Activated T-cell treated with anti-CD3 and anti-CD28 coated beads, Interleukin-2, amount 50 U/mL, for 72 hours (primary cell): ENCODE measurements around the gene ATP5PD. TPM values are rescaled to one million over a fixed set of nuclear protein-coding genes. Genes with fewer than 3 reads are reported as not detected.
A peak's percentile ranks its signal among the peaks of the same experiment; 100 is the strongest.

Source experiments
- ATAC-seq, 2 donors: fragments of 150-1000 bp; cut with Tn5 transposase; replicated peaks in 1 of 2; 2 replicates each; pipeline ENCODE4 v1.10.0; 2021; ENCODE audit warnings: moderate library complexity in 2 of 2, mild to moderate bottlenecking in 1 of 2
- DNase-seq, 2 donors: peaks; one replicate each; pipeline ENCODE4 v3.0.0; 2021 to 2022; ENCODE audit warnings: mixed read lengths in 1 of 2
- H3K27ac Mint-ChIP-seq: one replicate; pipeline ENCODE4 v1.8.0; 2022; ENCODE audit warnings: mild to moderate bottlenecking, moderate library complexity, mixed read lengths
- H3K27me3 Mint-ChIP-seq: one replicate; pipeline ENCODE4 v1.8.0; 2022; ENCODE audit warnings: low read depth, mixed read lengths
- H3K36me3 Mint-ChIP-seq, 2 donors: one replicate each; pipeline ENCODE4 v1.8.0; 2022; ENCODE audit warnings: mixed read lengths in 2 of 2, mild to moderate bottlenecking in 1 of 2; ENCODE audit not compliant: insufficient read depth in 2 of 2
- H3K4me1 Mint-ChIP-seq: one replicate; pipeline ENCODE4 v1.8.0; 2022; ENCODE audit warnings: low read depth, mixed read lengths
- H3K4me3 Mint-ChIP-seq, 2 donors: one replicate each; pipeline ENCODE4 v1.8.0; 2022; ENCODE audit warnings: mild to moderate bottlenecking in 2 of 2, mixed read lengths in 2 of 2, moderate library complexity in 2 of 2
- H3K9me3 Mint-ChIP-seq, 2 donors: one replicate each; pipeline ENCODE4 v1.8.0; 2022; ENCODE audit warnings: mixed read lengths in 2 of 2
- total RNA-seq, 2 donors: library from RNA; stranded (reverse); gene quantifications; one replicate each; pipeline ENCODE4 v1.2.3, GENCODE V29; 2022

Gene ATP5PD
- total RNA-seq, result 100 to 1,000 TPM; 125 to 147 TPM

- DNase-seq (peak; percentile 96 to 97), ATAC-seq (peak; percentile 95 to 96)
- no peaks in the 10 kb centered on the region for H3K9me3 Mint-ChIP-seq
Observed at GRCh38 chr17:75046407-75047289, at the start of gene ATP5PD, which contains the start of gene KCTD2. Gene ATP5PD, minus strand, starts transcription at chr17:75046969. Its CDS starts 4,319 bp downstream, at chr17:75042650. Gene KCTD2, plus strand, starts transcription at chr17:75047225. Its CDS starts 26 bp downstream, at chr17:75047251.

DNA sequence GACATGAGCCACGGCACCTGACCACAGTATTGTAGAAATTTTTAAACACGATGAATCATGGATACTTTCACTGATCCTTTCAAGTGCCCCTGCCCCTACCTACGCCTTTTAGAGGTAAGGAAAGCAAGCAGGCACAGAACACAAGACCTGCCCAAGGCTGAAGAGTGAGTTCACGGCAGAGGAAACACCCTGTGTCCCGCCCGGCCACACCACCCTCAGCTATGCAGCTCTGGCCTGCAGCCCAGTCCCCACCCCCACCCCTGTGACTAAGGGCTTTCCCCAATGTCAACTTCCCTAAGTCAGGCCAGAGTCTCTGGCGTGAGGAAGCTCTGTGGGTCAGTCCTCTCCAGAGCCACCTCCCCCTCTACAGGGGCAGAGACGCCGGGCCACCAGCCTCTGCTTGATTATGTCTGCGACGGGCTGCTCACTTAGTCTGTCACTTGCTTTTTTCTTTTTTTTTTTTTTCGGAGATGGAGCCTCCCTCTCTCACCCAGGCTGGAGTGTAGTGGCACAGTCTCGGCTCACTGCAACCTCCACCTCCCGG is 49.4 kb upstream of the ATP5PD start:
- Mint-ChIP-seq H3K4me3 (no peak overlapping the region), H3K27me3 (no peaks in the 10 kb centered on the region), H3K27ac (no peak overlapping the region), H3K9me3 (no peaks in the 10 kb centered on the region), H3K36me3 (no peaks in the 10 kb centered on the region), H3K4me1 (peaks cover 12% of the 10 kb centered on the region)
- ATAC-seq (no peak), DNase-seq (no peak)

More at GRCh38 chr17:75046407-75047289, at the start of gene ATP5PD, which contains the start of gene KCTD2:
- Mint-ChIP-seq H3K36me3 (peaks cover 2 to 4% of the 10 kb centered on the region in 2 donors), H3K27ac (peak within 1 kb of the TSS; percentile 95), H3K4me3 (peak within 1 kb of the TSS; percentile 99), H3K27me3 (no peaks in the 10 kb centered on the region), H3K4me1 (peaks cover 48% of the 10 kb centered on the region)

DNA sequence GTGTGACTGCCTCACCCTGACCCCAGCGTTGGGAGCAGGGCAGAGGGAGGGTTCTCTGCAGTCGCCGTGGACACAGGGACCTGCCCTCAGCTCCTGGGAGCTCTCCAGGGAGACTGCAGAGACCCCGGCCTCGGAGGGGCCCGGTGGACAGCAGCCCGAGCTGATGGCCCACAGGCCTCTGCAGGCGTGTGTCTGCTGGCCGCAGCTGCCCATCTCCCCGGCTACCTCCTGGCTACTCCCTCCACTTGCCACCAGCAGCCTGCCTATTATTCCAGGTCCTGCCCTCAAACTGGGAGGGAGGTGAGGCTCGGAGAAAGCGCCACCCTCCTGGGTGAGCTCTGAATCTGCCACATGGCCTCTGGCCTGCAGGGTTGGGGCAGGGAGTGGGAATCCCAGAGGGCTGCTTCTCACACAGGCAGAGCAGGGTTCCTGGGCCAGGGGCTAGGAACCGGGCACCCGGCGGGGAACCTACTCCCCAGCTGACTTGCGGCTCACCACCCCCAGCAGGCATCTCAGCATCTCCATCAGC is 48.2 kb upstream of the ATP5PD start:
- peaks cover 21% of the 10 kb centered on the region for H3K4me1 Mint-ChIP-seq
- no peak overlapping the region for H3K27ac Mint-ChIP-seq
- no peak for ATAC-seq

GRCh38 chr17:75093548-75094158 is 46.9 kb upstream of the ATP5PD start:
- Mint-ChIP-seq H3K27ac (no peak overlapping the region), H3K27me3 (no peaks in the 10 kb centered on the region), H3K9me3 (no peaks in the 10 kb centered on the region), H3K4me3 (no peak overlapping the region), H3K4me1 (peaks cover 34% of the 10 kb centered on the region), H3K36me3 (no peaks in the 10 kb centered on the region)
- no peak for DNase-seq
- no peak for ATAC-seq

More for the DNA sequence above, 48.2 kb upstream of the ATP5PD start:
- DNase-seq, result no peak
- H3K27me3 Mint-ChIP-seq, result no peaks in the 10 kb centered on the region
- H3K4me3 Mint-ChIP-seq, result no peak overlapping the region
- no peaks in the 10 kb centered on the region for H3K9me3 Mint-ChIP-seq
- H3K36me3 Mint-ChIP-seq, result no peaks in the 10 kb centered on the region

DNA sequence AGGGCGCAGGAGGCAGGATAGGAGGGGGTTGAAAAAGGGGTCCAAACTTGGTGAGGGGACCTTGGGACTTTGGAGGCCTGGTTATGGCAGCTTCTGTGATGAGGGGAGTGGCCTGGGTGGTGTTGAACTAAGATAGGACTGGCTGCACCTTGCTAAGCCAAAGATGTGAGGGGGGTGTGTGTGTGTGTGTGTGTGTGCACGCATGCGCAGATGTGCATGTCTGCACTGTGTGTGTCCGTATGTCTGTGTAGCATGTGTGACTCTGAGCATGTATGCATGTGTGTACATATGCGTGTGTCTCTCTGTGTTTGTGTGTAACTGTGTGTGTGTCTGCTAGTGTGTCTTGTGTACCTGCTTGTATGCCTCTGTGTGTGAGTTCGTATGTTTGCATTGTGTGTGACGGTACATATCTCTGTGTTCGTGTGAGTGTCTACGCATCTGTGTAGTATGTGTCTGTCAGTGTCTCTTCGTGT is 45.1 kb upstream of the ATP5PD start:
- H3K9me3 Mint-ChIP-seq, result no peaks in the 10 kb centered on the region
- H3K4me1 Mint-ChIP-seq, result peaks cover 43% of the 10 kb centered on the region
- H3K36me3 Mint-ChIP-seq, result no peaks in the 10 kb centered on the region
- no peak overlapping the region for H3K27ac Mint-ChIP-seq
- ATAC-seq (no peak), DNase-seq (no peak)
- no peak overlapping the region for H3K4me3 Mint-ChIP-seq
- H3K27me3 Mint-ChIP-seq, result no peaks in the 10 kb centered on the region

GRCh38 chr17:75090871-75091854 is 44.4 kb upstream of the ATP5PD start:
- Mint-ChIP-seq H3K27me3 (no peaks in the 10 kb centered on the region), H3K36me3 (no peaks in the 10 kb centered on the region), H3K27ac (peak overlapping the region; percentile 13), H3K4me3 (no peak overlapping the region), H3K9me3 (no peaks in the 10 kb centered on the region), H3K4me1 (peaks cover 49% of the 10 kb centered on the region)
- no peak for ATAC-seq
- no peak for DNase-seq

DNA sequence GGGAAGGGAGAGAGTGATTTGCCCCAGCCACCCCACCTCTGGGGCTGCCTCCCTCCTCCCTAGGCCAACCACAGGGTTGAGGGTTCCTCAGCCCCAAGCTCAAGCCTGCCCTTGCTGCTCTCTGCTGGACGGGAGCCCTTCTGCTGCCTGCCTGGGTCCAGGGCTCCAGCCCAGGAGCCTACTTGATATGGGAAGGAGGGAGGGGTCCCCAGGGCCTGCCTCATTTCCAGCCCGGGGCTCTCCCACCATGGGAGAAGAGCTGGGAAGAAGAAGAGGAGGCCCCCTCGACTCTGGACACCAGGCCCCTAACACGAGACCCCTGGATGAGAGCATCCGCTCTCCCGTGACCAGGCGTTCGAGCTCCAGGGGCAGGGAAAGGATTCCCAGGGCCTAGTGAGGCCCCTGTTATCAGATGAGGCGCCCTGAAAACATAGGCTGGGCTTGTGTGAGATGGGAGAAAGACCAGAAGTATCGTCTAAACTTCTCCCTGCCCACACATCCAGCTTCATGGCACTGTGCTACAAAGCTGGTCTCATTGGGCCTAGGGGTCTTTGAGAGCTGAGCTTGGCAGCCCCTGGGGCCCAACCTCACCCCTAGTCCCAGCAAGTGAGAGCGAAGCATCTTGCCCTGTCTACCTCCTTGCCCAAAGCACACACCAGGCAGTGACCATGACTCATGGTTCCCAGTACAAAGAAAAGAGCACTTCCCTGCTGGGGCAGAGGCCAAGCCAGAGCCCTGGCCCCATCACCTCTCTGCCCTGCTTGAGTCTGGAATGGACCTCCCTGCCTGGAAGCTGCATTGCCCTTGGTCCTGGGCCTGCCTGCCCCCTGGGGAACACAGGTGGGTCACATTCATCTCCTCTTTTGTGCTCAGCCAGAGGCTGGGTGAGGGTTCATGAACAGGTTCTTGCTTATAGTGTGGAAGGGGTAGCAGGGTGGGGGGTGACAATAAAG is 42.0 kb upstream of the ATP5PD start:
- ATAC-seq (peak; percentile 50 to 60), DNase-seq (no peak)
- H3K4me3 Mint-ChIP-seq, result peak overlapping the region; percentile 75 to 91

DNA sequence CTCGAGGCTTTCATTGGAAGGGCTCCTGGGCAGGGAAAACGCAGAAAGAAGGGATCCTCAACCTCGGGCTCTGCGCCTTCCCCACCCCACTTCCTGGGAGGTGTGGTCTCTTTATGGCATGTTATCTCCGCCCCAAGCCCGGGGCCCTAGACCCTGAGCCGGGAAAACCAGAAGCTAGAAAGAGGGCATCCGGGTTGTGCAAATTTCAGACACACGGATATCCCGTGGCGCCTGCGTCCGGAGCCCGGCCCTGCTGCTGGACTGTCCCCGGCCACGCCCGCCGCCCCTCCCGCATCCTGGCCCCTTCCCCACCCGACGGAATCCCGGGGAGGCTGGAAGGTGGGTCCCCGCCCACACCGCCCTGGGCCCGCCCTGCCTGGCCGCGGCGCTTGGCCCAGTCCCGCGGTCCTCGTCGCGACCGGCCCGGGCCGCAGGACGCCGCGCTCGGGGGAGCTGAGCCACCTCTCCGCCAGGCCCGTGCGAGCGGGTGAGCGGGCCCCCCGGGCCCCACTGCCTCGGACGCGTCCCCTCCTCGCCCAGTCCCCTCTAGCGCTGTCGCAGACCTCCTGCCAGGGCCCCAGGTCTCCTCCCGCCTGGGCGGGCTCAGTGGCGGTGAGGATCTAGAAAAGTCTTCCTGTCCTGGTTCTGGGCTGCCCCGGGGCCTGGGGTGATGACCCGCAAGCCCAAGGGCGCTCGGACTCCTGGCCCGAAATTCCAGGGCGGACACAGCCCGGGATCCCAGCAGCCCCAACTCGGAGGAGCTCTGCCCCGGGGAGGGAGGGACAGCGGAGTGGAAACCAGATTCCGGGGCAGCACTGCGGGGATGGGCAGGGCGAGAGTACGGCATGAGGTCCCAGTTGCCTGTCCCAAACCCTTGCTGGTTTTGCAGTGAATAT is 41.0 kb upstream of the ATP5PD start, which contains the start of gene SLC16A5:
Gene SLC16A5 (plus strand): TSS at position 397 of the 896 bp plus-strand sequence. CDS start 5,683 bp downstream, outside the sequence.
- Mint-ChIP-seq H3K4me1 (peaks cover 58% of the 10 kb centered on the region), H3K27me3 (no peaks in the 10 kb centered on the region), H3K36me3 (no peaks in the 10 kb centered on the region), H3K9me3 (no peaks in the 10 kb centered on the region), H3K27ac (no peak within 1 kb of the TSS), H3K4me3 (peak within 1 kb of the TSS; percentile 75 to 91)
- DNase-seq (peak; percentile 58 to 62), ATAC-seq (peak; percentile 68 to 82)

More for the DNA sequence above, 42.0 kb upstream of the ATP5PD start:
- Mint-ChIP-seq H3K36me3 (no peaks in the 10 kb centered on the region), H3K27me3 (no peaks in the 10 kb centered on the region), H3K27ac (no peak overlapping the region), H3K4me1 (peaks cover 57% of the 10 kb centered on the region), H3K9me3 (no peaks in the 10 kb centered on the region)

GRCh38 chr17:75087182-75087557 is 40.4 kb upstream of the ATP5PD start:
- no peak for DNase-seq
- H3K4me1 Mint-ChIP-seq, result peaks cover 61% of the 10 kb centered on the region
- no peak overlapping the region for H3K27ac Mint-ChIP-seq
- H3K36me3 Mint-ChIP-seq, result no peaks in the 10 kb centered on the region
- ATAC-seq, result no peak
- H3K27me3 Mint-ChIP-seq, result no peaks in the 10 kb centered on the region
- peak overlapping the region; percentile 59 to 78 for H3K4me3 Mint-ChIP-seq
- H3K9me3 Mint-ChIP-seq, result no peaks in the 10 kb centered on the region

DNA sequence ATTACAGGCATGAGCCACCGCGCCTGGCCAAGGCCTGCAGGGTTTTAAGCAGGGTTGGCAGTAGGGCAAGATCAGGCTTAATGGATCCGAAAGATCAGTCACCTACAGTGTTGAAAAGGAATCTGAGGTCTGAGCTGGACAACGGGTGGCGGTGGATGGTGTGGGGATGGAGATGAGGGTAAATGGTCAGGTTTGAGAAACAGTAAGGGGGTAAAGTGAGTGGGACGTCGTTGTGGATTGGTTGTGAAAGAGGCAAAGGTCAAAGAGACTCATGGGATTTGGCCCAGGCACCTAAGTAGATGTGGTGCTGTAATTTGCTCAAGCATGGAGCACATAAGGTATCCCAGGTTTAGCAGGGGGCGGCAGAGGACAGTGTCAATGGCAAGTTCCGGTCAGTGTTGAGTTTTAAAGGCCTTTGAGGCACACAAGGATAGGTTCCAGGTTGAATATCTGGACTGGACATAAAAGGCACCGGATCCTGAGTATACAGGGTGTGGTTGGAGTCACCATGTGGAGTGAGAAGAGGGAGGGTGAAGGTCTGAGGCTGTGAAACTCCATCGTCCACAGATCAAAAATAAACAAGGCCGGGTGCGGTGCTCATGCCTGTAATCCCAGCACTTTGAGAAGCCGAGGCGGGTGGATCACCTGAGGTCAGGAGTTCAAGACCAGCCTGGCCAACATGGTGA is 39.9 kb upstream of the ATP5PD start:
- Mint-ChIP-seq H3K27me3 (no peaks in the 10 kb centered on the region), H3K27ac (no peak overlapping the region), H3K4me1 (peaks cover 56% of the 10 kb centered on the region), H3K9me3 (no peaks in the 10 kb centered on the region), H3K36me3 (no peaks in the 10 kb centered on the region), H3K4me3 (peak overlapping the region; percentile 55 to 78)
- DNase-seq (no peak), ATAC-seq (no peak)
